T-helper 2 cell (primary cell): ENCODE measurements around the gene SHROOM2.
"Not testable (repeated sequence)": the region's sequence is repeated elsewhere in the genome, so short reads cannot be mapped to it uniquely, and the experiment has no call there.

Source experiments
- DNase-seq, 5 experiments: peaks; one replicate each; pipeline versions ENCODE4 v3.0.0 to v3.0.0-alpha.2; 2012 to 2022

Gene SHROOM2

DNA sequence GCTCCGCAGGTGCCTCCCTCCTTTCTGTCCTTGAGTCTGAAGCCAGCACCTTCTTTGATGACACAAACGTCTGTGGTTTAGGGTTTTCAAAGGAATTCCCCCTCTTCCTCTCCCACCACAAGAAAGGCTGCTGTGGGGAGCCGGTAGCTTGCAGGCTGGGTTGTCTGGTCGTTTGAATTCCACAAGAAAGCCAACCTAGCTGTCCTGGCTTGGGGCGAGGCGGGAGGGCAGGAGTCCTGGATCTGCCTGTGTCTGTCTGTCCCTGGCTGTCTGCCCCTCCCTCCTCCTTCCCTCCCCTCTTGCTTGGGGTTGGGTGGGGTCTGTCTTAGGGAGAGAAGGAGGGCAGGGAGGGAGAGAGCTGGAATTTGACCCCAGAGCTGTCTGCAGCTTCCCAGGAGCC is 56.3 kb downstream of the SHROOM2 start:
- no peak for DNase-seq

DNA sequence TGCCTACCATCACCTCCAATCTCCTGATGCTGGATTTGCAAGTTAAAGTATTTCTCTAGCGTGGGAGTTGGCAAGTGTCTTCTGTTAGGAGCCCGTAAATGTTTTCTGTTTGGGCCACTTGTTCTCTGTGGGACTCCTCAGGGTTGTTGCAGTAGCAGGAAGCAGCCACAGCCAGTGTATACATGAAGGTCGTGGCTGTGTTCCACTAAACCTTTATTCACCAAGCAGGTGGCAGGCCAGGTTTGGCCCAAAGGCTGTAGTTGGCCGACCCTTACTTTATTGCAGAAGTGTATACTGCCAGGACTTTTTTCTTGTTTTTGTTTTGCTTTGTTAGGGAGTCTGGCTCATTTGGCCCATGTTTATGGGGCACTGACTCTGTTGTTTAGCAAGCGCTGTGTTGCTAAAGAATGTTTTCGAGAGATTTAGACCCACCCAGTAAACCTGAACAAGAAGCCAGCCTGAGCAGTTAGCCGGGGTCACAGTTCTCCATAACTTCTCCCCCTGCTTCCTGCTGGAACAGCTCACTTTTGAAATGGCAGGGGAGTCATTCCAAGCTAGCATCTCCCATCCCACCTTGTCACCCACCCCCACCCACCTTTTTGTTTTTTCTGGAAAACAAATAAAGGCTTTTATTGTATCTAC is 58.8 kb downstream of the SHROOM2 start:
- DNase-seq = no peak

DNA sequence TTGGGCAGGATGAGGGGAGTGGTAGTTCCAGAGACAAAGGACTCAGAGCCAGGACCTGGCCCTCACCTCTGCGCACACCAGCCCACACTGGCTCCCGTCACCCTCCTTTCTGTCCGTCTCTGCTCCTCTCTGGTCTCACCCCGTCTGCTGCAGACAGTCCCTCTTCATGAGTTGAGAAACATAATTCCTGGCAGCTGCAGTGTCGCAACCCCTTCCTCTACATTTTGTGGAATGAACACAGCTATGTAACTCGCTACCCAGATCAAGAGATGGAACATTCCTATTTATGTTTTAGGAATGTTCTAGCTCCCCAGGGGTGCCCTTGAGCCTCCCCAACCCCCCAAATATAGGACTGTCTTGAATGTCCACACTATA is 59.3 kb downstream of the SHROOM2 start:
- DNase-seq = no peak

DNA sequence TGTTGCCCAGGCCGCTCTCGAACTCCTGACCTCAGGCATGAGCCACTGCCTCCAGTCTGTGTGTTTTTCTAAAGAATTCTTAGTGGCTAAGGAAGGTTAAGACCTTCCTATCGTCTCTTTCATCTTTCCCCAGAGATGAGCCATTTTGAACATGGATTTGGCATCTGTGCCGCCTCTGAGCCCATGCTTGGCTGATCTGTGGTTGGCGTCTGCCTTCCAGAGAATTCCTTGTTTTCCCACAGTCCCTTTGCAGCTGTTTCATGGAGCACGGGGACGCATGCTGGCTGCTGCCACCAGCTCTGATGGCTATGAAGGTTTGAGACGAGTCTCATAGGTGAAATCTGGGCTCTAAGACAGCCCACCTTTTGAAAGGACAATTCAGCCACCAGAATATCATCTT is 60.4 kb downstream of the SHROOM2 start:
- no peak for DNase-seq

DNA sequence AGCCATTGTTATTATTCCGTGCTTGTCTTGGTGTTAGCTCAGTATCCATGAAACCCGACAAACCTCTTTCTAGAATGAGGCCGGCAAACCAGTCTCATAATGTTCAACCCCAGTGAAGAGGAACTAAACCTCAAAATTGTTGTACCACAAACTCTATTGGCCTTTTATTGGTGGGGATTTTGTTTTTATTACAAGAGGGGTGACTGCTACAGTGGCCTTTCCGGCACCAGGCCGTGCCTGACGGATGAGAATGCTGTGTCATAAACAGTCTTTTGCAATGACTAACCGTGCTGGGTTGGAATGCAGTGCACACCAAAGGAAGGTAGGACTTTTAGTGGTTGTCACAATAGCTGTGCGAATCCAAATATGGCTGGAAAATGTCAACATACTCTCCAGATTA is 60.8 kb downstream of the SHROOM2 start:
- no peak for DNase-seq

DNA sequence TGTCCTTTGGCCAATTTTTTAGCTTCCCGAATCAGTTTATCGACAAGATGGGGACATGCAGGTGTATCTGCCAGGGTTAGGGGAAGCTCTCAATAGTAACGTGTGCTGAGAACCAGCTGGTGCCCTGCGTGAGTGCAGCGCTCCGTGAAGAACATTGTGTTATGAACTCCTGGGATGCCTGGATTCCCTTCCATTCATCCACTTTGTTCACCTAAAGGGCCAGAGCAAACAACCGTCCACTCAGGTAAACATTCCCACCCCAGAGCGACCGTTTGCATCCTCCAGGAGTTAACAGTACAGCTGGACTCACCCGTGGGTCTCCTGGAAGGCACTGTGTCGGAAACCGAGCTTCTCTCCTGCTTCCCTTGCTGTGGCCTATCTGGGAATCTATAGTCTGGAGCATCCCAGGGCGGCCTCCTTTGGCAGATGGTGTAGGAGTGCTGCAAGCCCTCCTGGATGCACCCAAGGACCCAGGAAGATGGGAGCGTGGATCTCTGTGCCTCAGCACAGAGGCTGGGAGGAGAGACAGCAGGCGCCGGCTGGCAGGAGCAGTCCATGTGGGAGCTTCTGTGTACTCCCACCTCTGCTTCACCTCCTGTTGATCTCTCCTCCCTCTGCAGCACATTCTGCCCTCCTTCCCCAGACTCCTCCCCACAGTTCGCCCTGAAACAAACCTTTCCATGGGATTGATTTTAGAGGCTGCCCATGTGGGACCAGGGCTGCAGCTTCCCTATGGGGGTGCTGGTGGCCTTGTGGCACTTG is 62.7 kb downstream of the SHROOM2 start:
- DNase-seq = no peak

DNA sequence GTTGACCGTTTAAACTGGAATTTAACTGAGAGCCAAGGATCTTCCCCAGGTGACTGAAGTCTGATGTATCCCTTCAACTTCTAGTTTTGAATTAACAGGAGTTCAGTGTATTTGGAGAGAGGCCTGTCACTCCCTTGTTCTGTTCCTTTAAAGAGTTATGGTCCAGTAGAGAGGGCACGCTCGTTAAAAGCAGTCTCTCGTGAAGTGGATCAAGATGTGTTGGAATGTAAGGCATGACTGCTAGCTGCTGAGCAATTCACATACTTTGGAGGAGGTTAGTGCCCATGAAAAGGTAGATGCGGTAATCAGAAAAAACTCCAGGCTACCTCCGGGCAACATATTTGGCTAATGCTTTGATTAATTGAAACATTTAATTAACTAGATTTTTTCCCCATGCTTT is 65.7 kb downstream of the SHROOM2 start:
- DNase-seq = no peak

DNA sequence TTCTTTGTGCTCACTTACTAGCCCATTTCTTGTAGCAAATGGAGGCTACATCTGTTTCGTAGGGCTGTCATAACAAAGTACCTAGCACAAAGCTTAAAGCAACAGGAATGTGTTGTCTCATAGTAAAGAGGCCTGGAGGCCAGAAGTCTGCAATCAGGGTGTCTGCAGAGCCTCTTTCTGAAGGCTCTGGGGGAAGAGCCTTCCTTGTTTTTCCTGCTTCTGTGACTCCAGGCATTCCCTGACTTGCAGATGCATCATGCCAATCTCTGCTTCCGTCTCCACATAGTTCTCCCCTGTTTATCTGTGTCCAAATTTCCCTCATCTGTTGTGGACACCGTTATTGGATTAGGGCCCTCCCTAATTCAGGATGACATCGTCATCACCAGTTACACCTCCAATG is 67.1 kb downstream of the SHROOM2 start:
- DNase-seq = no peak

DNA sequence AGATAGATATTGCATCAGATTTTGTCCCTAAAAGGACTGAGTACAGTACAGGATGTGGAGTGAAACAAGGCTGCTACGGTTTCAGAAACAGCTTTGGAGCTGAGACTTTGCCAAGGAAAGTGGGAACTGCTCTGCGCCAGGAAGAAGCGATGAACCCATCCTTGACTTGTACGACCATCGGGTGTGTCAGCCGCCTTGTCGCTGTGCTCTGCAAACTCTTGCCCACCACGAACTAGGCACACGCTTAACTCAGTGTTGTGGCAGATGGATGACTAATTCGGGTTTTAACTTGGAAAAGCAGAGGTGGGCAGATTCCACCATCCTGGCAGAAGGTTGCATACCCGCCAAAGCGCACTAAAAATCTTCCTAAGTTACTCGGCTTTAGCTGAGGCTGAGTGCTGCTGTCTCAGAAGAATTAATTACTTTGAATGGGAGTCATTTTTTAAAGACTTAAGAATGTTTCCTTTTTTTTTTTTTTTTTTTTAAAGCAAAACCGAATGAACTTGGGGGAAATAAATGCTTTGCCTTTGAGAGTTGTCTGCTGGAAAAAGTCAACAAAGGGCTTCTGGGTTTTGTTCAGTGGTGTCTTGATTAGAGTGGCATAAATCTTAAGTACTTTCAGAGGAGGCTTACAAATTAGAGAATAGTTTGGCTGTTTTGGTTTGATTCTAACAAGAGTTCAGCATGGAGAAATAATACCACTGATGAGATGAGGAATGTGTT is 69.5 kb downstream of the SHROOM2 start:
- no peak for DNase-seq

DNA sequence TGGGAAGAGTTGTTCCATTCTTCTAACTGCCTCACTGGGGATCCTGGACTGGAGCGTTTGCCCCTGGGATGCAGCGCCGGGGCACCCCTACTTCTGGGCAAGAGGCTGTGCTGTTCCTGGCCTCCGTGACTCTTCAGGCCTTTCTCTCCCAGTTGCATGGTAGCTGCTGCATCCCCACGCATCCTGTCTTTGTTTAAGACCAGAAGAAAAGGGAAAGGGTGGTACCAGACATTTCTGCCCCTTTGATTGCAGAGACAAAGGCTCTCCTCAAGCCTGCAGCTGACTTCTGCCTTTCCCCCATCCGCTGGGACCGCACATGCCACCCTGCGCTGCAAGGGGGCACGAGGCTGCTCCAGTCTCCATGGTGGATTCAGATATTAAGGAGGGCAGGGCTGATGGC is 70.4 kb downstream of the SHROOM2 start:
- no peak for DNase-seq

DNA sequence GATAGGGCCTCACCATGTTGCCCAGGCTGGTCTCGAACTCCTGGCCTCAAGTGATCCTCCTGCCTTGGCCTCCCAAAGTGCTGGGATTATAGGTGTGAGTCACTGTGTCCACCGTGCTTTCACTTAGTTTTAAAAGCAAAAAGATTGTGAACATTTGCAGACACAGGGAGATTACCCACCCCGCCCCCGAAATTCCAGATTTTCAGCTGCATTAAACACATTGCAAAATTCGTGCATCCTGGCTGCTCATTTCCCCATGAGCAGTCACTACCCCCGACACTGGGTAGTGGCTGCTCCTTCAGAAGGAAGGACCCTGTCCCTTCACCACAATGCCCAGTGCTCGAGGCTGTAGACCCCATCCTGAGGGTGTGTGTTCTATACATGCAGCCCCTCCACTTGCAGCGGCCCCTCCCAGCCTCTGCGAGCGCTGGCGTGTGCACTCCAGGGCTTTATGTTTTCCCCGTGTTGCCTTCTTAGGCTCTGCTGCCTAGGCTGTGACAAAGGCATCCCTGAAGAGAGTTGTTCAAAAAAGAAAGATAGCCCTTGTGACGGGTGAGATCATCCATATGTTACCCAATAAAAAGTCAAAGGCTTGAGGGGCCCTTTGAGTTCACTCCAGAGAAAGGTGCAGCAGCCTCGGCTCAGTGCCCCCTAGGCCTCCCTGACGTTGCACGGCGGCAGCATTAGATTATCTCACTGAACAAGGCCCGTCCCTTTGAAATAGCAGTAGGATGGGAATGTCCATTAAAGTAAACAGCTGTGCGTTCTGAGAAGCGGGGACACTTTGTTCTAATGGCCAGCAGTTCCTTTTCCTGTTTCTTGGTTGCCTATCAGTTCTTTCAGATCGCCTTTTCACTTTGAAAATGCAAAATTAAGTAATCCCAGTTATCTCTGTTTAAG is 71.6 kb downstream of the SHROOM2 start:
- no peak for DNase-seq

DNA sequence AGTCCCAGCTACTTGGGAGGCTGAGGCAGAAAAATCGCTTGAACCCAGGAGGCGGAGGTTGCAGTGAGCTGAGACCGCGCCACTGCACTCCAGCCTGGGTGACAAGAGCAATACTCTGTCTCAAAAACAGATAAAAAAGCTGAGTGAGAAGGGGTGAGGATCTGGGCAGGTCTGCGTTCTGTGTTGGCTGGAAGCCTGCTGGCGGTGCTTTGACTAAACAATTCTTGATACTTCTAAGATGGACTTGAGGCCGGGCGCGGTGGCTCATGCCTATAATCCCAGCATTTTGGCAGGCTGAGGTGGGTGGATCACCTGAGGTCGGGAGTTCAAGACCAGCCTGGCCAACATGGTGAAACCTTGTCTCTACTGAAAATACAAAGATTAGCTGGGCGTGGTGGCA is 72.5 kb downstream of the SHROOM2 start:
- not testable (repeated sequence) for DNase-seq

DNA sequence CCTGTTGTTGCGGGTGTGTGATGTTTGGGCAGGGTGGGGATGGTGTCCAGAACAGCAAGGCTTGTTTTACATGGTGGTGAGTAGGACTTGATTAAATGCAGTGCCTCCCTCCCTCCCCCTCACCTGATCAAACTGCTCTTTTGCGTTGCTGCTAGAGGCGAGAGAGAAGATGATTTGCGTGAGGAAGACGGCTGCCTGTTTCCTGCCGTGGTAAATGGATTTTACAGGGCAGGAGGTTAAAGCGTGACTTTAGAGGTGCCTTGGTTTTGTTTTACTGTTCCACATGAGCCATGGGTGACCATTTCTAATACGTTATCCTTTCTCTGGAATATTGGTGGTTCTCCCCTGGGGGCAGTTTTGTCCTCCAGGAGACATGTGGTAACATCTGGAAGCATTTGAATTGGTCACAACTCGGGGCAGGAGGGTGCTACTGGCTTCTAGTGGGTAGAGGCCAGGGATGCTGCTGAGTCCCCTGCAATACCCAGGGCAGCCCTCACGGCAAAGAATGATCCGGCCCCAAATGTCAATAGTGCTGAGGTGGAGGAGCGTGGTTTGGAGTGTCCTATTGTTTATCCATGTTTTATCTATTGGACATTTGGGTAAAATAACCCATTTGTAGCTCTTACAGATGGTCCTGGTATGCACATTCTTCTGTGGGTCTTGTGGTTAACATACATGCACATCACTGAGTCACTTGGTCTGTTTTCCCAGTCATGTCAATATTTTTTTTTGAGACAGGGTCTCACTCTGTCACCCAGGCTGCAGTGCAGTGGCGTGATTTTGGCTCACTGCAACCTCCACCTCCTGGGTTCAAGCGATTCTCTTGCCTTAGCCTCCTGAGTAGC is 73.7 kb downstream of the SHROOM2 start:
- DNase-seq = peak in 1 of 5 experiments; percentile 66

DNA sequence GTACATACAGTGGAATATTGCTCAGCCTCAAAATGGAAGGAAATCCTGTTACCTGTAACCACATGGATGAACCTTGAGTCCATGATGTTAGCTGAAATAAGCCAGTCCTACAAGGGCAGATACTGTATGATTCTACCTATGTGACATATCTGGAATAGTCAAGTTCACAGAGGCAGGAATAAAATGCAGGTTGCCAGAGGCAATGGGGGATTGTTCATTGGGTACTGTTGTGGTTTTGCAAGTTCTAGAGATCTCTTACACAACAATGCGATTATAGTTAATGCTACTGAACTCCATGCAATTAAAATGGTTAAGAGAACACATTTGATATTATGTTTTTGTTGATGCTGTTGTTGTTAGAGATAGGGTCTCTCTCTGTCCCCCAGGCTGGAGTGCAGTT is 74.6 kb downstream of the SHROOM2 start:
- no peak for DNase-seq

DNA sequence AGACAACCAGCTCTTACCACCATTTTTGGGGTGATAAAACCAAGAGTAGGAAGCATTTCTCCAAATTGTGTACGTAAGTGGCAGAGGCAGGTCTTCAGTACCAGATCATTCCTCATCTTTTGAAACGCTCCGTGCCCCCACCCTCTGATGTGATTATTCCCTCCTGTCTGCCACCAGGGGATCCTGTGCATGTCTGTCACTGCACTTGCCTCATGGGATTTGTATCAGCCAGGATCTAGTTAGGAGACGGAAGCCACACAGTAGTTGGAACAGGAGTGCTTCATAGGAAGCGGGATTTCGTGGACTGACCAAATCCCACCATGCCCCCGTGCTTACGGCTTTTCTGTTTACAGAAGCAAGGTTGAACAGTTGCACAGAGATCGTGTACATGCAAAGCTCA is 75.5 kb downstream of the SHROOM2 start:
- DNase-seq = no peak

DNA sequence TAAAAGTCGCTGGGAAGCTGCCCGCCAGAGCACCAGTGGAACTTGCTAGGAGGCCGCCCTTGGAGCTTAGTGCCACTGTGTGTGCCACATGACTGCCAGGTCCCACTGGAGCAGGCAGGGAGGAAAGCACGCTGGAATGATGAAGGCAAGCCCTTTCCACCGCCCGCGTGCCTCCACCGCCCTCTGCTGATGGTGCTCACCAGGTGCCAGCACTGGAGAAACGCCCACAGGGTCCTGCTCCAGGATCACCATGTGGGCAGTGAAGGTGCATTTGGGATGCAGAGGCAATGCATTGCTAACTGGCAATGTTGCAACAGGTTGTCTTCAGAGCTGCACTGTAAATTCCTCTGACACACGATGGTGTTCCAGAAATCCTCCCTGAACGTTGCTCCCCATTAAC is 76.3 kb downstream of the SHROOM2 start:
- no peak for DNase-seq

DNA sequence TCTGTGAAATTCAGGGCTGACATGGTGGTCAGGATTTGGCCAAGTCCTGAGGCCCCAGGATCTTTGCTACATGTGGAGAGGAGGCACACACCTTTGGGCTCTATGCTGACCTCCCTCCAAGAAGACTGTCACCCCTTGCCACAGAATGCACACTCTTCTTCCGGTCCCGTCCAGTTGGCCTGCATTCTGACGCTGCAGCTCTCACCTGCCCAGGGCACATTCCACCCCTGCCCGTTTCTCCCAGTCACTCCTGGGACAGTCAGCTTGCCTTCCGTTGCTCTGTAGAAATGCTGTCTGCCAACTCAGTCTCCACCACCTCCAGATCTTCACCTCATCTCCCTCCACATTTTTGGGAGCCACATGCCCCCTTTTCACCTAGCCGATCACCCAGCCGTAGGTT is 76.7 kb downstream of the SHROOM2 start:
- DNase-seq = no peak

DNA sequence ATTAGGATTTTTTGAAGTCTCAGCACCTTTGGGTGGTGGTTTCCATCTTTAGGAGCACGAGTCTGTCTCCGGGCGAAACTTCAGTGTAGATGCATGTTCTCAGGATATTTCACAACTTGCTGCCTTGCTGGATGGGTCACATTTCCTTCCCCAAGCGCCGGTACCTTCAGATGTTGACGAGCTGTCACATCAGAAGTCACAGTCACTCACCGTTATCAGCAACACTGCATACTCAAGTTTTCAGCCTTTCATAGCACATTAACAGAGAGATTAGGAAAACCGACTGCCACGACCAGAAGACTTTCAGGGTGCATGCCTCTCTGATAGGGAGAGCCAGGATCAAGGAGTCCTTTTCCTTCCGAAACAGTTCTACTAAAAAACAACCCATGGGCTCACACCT is 77.8 kb downstream of the SHROOM2 start:
- DNase-seq = no peak

DNA sequence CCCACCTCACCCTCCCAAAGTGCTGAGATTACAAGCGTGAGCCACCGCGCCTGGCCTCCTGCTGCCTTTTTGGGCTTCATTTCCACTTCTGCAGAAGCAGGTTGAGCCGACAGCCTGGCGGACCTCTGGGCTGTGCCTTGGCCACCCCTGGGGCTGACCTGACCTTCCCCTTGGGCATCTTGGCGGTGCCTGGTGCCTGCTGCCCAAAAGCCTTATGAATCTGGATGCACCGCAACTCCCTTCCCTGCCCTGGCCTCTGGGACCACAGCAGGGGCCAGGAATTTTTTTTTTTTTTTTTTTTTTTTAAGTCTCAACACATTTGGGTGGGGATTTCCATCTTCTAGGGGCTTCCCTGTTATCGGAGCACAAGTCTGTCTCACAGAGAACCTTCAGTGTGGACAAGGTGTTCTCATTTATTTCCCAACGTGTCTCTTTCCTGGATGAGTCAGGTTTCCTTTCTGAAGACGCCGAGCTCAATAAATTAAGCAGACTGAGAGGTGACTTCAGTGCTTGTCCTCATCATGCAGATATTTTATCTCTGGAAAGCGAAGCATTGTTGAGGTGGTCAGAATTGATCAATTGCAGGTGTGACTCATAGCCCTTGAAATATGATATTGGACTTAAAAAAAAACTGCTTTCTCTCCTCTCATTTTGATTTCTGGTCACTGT is 79.7 kb downstream of the SHROOM2 start:
- DNase-seq = no peak

DNA sequence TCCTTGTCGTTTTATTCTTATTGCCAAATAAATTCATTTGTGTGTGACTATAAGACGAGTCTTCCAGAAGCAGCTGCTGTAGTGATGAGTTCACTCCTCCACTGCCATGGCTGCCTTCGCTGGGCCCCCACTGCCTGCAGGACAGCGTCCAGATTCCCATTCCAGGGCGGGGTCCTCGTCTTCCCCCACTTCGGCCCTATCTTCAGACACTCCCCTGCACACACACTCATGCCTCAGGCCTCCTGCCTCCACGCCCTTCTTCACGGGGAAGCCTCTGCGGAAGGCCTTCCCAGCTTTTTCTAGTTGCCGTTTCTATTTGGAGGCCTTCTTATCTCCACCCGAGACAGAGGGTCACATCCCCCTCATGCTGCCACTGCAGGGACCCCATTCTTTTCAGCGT is 80.4 kb downstream of the SHROOM2 start:
- no peak for DNase-seq

DNA sequence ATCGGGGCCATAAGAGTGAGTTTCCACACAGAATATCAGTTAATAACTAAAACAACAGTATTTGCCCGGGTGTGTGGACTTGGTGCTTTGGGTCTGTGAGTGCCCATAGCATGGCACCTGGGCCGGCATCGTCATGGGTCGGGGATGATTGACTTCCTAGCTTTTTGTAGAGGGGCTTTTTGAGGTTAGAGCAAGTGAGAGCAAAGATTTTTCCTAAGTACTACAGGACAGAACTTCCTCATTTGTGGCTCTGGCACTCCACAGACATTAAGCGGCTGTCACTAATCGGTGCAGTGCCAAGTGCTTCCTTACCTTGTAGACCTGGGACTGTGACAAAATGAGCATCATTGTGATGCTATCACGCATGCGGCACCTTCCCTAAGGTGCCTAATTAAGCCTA is 81.0 kb downstream of the SHROOM2 start:
- DNase-seq = no peak

DNA sequence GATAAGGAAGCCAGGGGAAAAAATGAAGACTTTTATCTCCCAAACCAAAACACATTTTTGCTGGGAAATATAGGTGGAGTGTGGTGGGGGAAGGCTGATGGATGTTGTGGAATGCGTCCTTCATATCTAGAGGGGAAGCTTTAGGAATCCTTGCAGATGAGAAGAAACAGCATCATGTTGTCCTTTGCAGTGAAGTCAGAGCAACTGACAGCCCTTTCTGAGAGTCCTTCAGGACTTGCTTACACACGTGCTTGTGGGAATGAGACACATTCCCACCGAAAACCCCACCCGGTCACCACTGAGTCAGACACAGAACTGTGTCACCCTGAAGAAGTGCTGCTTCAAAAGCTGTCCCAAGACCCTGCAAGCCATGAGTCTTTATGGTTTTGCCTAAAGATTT is 81.5 kb downstream of the SHROOM2 start:
- DNase-seq = no peak
